Pancreas (tissue), 10 donors: ENCODE data around the gene ANKRD39. TPM values are rescaled to one million over a fixed set of nuclear protein-coding genes. Genes with fewer than 3 reads are reported as not detected.

Source experiments
- ATAC-seq, 4 donors: fragments of 200-7000 bp; cut with Tn5 transposase; one replicate each; pipeline versions ENCODE4 v1.8.0 to v1.9.1; 2020; ENCODE audit warnings: mild to moderate bottlenecking in 4 of 4, moderate library complexity in 4 of 4
- DNase-seq, 6 donors: peaks; one replicate each; pipeline ENCODE4 v3.0.0-alpha.2; 2020
- FAIRE-seq: peaks from 2 replicates; lab custom pipeline; 2012; peaks lifted over from hg19 to GRCh38; lab: Jason Lieb, UNC
- H3K27ac ChIP-seq, 4 donors: fragments of 200-600 bp; sonication (generic); 1 replicate in 3 of 4; 2 replicates in 1 of 4; pipeline versions ENCODE4 v1.5.0 to v1.8.0; 2020
- H3K27me3 ChIP-seq, 4 donors: fragments of 200-600 bp; one replicate each; pipeline ENCODE4 v1.8.0; 2021
- H3K36me3 ChIP-seq, 3 donors: fragments of 200-600 bp; sonication (generic) in 1 of 3; one replicate each; pipeline versions ENCODE4 v1.5.0 to v1.8.0; 2020 to 2021
- H3K4me1 ChIP-seq, 3 donors: fragments of 200-600 bp; one replicate each; pipeline ENCODE4 v1.8.0; 2021
- H3K4me3 ChIP-seq, 4 donors: fragments of 200-600 bp; sonication (generic) in 2 of 4; one replicate each; pipeline versions ENCODE4 v1.5.0 to v1.8.0; 2020 to 2021
- H3K9me3 ChIP-seq, 4 donors: fragments of 200-600 bp; one replicate each; pipeline ENCODE4 v1.8.0; 2021
- WGBS, 2 donors: extraction: QIAGEN DNeasy Blood & Tissue Kit; methylation state at CpG; one replicate each; pipeline ENCODE4 v1.1.7; 2013; 5-methylcytosine and 5-hydroxymethylcytosine counted together
- intact Hi-C, 3 donors: fragments of 100-400 bp; cut with DNase I; formaldehyde crosslinking; loops; one replicate each; pipeline versions ENCODE4 v1.11.1 to v1.14.2; 2022
- polyA plus RNA-seq, 2 donors: library from polyadenylated mRNA; stranded (reverse); fragments of 200-250 nt; gene quantifications; one replicate each; pipeline ENCODE4 v1.2.3, GENCODE V29; 2013
- total RNA-seq, 6 donors: library from RNA; stranded (reverse); fragmentation: NEBNext Ultra II Directional in 4 of 6; extraction: Animal tissue kit (Norgen Biotek cat#: 25700) in 4 of 6; gene quantifications; one replicate each; pipeline versions ENCODE4 v1.2.1 to v1.2.4, GENCODE V29; 2021 to 2023
- TF ChIP-seq, protein P1 (sequence below), 4 donors: fragments of 200-600 bp; sonication (generic) in 3 of 4; IDR thresholded peaks; one replicate each; pipeline versions ENCODE4 v1.5.0 to v1.8.0; 2021; ENCODE audit warnings: antibody characterized with exemption in 4 of 4
- donor health status: healthy with polysubstance abuse.
- donor health status: DM: no; HTN: no; CAD: no; lungs with moderate emphysema.
- donor health status: DM: no; HTN: no; CAD: no.
- donor health status: control.
- donor health status: control.
- donor health status: Bipolar disorder and iron deficiency.
- donor health status: DM: yes; HTN: yes; CAD: no.
- donor health status: DM: no; HTN: no; CAD: no.
- donor health status: DM: no; HTN: no; CAD: no.
- donor health status: DM: yes; HTN: yes; CAD: no.

Gene ANKRD39
- total and polyA plus RNA-seq, 8 donors, result 4.7 to 14.9 (median 6.4) TPM

DNA sequence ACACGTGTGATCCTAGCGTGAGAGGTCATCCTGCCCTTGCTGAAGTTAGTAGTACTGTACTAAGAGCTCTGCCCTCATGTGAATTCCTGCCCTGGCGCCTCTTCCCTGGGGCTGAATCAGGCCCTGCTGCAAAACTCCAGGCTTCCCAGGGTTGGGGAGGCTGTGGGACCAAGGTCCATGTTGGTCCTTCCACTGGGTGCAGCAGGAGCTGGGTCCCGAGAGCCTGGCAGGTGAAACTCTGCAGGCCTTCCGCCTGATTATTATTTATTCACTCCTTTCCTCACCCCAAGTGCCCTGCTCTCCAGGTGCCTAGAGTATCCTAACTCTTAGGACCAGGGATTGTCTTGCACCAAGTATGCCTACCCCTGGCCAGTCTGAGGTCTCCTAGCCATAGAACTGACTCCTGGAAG is 47.0 kb downstream of the ANKRD39 start:
- DNase-seq (no peak), FAIRE-seq (no peak), ATAC-seq (no peak)
- Histone ChIP-seq H3K27ac (no peak overlapping the region), H3K36me3 (no peaks in the 10 kb centered on the region), H3K4me1 (peaks cover 0 to 5% (median 0%) of the 10 kb centered on the region in 3 donors), H3K4me3 (no peak overlapping the region), H3K9me3 (no peaks in the 10 kb centered on the region), H3K27me3 (no peaks in the 10 kb centered on the region)
- TF ChIP-seq, protein P1, sequence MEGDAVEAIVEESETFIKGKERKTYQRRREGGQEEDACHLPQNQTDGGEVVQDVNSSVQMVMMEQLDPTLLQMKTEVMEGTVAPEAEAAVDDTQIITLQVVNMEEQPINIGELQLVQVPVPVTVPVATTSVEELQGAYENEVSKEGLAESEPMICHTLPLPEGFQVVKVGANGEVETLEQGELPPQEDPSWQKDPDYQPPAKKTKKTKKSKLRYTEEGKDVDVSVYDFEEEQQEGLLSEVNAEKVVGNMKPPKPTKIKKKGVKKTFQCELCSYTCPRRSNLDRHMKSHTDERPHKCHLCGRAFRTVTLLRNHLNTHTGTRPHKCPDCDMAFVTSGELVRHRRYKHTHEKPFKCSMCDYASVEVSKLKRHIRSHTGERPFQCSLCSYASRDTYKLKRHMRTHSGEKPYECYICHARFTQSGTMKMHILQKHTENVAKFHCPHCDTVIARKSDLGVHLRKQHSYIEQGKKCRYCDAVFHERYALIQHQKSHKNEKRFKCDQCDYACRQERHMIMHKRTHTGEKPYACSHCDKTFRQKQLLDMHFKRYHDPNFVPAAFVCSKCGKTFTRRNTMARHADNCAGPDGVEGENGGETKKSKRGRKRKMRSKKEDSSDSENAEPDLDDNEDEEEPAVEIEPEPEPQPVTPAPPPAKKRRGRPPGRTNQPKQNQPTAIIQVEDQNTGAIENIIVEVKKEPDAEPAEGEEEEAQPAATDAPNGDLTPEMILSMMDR (IDR thresholded peaks at IDR 0.05), result no peak
- intact Hi-C loops, result no loop called here
- 82 to 91% methylated on average over 5 of the region's 5 CpGs for WGBS, 2 donors

DNA sequence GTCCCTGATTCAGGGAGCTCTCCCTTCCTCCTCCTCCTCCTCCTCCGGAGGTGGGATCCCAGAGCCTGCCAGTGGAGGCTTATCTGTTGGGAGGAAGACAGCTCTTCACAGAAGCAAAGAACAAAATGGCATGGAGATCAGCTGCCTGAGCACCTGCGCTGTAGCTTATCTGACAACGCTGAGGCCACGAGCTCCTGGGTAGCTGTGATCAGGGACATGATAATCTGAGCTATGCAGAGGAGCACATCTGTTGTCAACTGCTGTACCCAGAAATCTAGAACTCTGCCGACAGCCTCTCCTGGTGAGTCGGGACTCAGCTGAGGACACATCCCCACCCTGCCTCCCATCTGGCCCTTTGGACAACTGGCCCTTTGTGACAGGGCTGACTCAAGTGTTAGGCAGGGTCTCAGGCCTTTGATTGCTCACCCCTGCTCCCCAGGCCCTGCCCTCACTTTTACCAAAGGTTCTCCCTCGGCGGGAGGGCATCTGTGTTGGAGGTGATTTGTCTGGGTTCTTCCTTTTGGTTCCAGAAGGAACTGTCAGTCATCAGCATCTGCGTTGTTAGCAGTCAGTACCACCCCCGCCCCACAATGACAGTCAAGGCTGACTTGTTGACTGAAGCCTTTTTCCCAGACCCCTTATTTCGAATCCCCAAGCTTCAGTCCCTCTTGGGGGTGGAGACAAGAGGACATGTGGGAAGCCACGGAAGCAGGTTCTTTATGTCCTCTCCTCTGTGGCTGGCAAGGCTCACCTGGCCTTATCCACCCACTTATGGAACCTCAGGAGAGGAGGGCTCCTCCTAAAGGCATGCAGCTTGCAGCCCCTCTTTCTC is 47.6 kb downstream of the ANKRD39 start:
- no peak overlapping the region for H3K27ac ChIP-seq
- WGBS, 2 donors, result 81 to 83% methylated on average over 12 of the region's 12 CpGs
- no peaks in the 10 kb centered on the region for H3K36me3 ChIP-seq
- no peaks in the 10 kb centered on the region for H3K27me3 ChIP-seq
- intact Hi-C loops, result loop anchor here in 1 of 3 donors (10.0 kb wide), 1 partner anchor 205 kb away; no protein-coding TSS in a partner anchor
- TF ChIP-seq, protein P1 (IDR thresholded peaks at IDR 0.05), result no peak
- peaks cover 0 to 2% (median 0%) of the 10 kb centered on the region in 3 donors for H3K4me1 ChIP-seq
- DNase-seq (no peak), FAIRE-seq (no peak), ATAC-seq (no peak)
- no peaks in the 10 kb centered on the region for H3K9me3 ChIP-seq
- H3K4me3 ChIP-seq, result no peak overlapping the region

DNA sequence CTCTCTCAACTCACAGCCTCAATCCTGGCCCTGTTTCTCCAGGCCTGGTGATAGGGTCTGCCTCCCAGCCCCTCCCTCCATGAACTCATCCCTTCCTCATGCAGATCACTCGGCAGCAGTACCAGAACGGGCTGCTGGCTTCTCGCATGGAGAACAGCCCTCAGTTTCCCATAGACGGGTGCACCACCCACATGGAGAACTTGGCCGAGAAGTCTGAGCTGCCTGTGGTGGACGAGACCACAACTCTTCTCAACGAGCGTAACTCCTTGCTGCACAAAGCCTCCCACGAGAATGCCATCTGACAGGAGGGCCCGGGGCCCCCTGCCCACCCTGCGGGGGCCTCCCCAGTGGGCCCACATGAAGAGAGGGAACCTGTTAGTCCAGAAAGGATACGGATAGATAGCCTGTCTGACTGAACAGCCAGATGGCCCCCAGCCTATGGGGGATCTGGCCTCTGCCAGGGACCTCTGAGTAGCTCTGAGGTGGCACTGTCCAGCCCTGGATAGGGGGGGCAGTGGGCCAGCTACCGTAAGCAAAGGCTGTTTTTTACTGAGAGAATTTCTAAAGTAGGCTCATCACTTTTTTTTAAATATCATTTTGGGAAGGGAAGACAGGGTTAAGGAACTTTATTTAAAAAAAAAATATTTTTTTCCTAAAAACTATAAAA is 48.5 kb downstream of the ANKRD39 start:
- no peak for DNase-seq
- WGBS, 2 donors, result 89 to 91% methylated on average over 13 of the region's 13 CpGs
- Histone ChIP-seq H3K4me1 (no peaks in the 10 kb centered on the region), H3K27me3 (no peaks in the 10 kb centered on the region), H3K9me3 (no peaks in the 10 kb centered on the region), H3K36me3 (no peaks in the 10 kb centered on the region), H3K27ac (no peak overlapping the region), H3K4me3 (no peak overlapping the region)
- FAIRE-seq, result no peak
- ATAC-seq, result no peak
- TF ChIP-seq, protein P1 (IDR thresholded peaks at IDR 0.05), result no peak
- intact Hi-C loops, result loop anchor here in 1 of 3 donors (10.0 kb wide), 1 partner anchor 205 kb away; no protein-coding TSS in a partner anchor

DNA sequence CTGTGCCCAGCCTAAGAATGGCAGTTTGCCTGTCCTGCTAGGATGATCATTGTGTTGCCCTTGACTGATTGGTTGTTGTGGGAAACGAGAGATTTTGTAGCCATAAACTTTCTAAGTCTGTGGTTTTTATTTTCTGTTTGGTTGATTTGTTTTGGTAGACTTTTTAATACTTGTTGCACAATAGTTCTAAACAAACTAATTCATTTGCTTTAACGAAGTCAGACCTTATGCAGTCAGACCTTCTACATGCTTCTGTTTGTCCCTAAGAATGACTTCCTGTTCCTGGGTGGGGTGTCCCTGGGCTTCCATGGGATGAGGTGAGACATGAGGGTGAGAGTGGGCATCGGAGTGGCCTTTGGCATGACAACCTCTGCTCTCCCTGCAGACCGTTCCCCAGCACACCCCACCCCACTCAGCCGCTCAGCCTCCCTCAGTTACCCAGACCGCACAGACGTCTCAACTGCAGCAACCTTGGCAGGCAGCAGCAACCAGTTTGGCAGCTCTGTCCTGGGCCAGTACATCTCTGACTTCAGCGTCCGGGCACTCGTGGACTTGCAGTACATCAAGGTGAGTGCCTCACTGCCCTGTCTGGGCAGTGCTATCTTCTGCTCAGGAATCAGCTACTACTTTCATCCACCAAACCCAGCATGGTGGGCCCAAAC is 49.5 kb downstream of the ANKRD39 start:
- whole genome bisulfite sequencing, 2 donors, result 66 to 67% methylated on average over 10 of the region's 10 CpGs
- intact Hi-C loops, result loop anchor here in 1 of 3 donors (10.0 kb wide), 1 partner anchor 204 kb away; no protein-coding TSS in a partner anchor
- TF ChIP-seq, protein P1 (IDR thresholded peaks at IDR 0.05), result no peak
- no peak overlapping the region for H3K27ac ChIP-seq
- no peaks in the 10 kb centered on the region for H3K36me3 ChIP-seq
- H3K27me3 ChIP-seq, result no peaks in the 10 kb centered on the region
- FAIRE-seq (no peak), DNase-seq (no peak), ATAC-seq (peak in 3 of 4 donors; percentile 19 to 71 (median 48))
- no peak overlapping the region for H3K4me3 ChIP-seq
- H3K9me3 ChIP-seq, result no peaks in the 10 kb centered on the region
- H3K4me1 ChIP-seq, result no peaks in the 10 kb centered on the region
